Iris pigment epithelial cell (primary cell): Measurements from ENCODE around the gene RPLP2.
A peak's percentile ranks its signal among the peaks of the same experiment; 100 is the strongest.

ENCODE experiments used
- DNase-seq: peaks from one replicate; pipeline ENCODE4 v3.0.0-alpha.2; 2011; ENCODE audit warnings: low read depth

RPLP2 gene

GRCh38 chr11:791658-792534 lies 17.9 kb upstream of the RPLP2 start:
- no peak for DNase-seq

DNA sequence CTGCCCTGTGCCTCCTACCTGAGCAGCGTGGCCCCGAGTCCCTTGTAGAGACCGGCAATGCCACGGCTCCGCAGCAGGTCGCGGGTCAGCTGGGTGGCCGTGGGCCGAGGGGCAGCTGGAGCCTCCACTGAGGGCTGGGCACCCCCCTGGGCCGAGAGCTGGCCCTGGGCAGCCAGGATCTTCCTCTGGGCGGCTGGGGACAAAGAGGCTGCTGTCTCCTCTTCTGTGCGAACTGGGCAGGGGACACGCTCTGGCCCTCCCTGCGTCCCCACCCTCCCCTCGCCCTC lies 17.3 kb upstream of the RPLP2 start:
- DNase-seq = no peak

- no peak for DNase-seq
Measured at GRCh38 chr11:792873-793272, 16.9 kb upstream of the RPLP2 start.

- DNase-seq = no peak
Measured at GRCh38 chr11:793556-793955, 16.2 kb upstream of the RPLP2 start.

- DNase-seq = no peak
Measured at GRCh38 chr11:794013-794765, 15.6 kb upstream of the RPLP2 start.

DNA sequence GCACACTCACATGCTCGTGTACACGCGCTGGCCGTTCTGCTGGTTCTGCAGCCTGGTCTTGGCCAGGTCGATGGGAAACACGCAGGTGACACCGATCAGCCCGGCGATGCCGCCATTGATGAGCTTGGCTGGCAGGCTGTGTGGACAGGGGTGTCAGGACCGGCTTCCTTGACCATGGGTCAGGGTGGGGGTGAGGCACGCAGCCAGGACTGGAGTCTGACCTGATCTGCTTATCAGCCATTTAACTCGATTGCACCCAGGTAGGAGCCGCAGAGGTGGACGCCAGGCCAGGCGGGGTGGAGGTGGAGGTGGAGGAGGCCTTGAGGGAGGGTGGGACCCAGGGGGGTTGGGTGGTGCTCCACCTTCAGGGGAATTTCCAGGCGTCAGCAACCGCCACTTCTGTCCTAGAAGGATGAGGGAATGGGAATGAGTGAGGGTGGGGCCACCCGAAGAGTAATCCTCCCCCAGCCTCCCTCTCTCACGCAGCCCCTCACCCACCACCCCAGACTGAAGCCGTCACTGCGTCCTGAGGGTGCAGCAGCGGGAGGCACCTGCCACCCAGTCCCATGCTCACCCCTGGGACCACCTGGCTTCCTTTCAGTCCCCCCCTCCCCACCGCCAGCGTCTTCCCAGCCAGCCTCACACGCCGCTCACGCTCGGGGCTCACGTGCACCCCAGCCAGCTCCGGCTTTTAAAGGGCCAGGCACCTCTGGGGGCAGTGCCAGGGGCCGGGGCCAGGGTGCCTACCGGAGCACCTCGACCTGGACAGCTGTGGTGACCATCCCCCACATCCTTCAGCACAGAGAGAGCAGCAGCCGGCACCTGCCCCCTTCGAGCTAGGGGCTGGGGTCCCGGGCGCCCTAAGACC lies 14.8 kb upstream of the RPLP2 start:
- no peak for DNase-seq

- peak; percentile 87 for DNase-seq
Measured at GRCh38 chr11:795634-796564, 13.9 kb upstream of the RPLP2 start.

DNA sequence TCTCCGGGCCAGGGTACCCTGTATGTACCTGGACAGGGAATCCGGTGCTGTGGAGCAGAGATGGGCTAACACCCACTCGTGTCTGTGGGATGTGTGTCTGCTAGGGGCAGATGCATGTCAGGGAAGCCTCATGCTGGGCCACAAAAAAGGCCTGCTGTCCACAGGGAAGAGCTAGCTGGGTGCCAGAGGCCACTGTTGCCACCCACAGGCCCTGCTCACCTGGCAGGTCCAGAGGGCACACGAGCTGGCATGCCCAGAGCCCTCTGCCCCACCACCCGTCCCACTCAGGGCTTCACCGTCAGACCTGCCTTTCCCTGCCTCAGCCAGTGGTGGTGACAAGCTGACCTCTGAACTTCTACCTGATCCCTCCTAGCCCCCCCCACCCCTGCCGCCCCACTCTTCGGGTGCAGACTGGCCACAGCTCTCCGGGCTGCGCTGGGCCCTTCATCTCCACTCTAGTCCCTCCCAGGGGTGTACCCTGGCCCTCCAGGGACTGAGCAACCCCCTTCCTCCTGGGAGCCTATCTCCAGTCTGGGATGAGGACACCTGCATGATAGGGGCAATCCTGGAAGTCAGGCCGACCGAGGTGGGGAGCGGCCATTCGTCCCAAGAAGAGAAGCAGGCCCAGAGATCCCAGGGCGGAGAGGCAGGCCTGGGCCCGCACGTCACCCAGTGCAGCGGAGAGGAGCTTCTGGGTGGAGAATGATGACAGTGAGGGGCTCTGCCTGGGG lies 13.0 kb upstream of the RPLP2 start:
- no peak for DNase-seq

GRCh38 chr11:797296-798092 lies 12.3 kb upstream of the RPLP2 start:
- DNase-seq = peak; percentile 89

DNA sequence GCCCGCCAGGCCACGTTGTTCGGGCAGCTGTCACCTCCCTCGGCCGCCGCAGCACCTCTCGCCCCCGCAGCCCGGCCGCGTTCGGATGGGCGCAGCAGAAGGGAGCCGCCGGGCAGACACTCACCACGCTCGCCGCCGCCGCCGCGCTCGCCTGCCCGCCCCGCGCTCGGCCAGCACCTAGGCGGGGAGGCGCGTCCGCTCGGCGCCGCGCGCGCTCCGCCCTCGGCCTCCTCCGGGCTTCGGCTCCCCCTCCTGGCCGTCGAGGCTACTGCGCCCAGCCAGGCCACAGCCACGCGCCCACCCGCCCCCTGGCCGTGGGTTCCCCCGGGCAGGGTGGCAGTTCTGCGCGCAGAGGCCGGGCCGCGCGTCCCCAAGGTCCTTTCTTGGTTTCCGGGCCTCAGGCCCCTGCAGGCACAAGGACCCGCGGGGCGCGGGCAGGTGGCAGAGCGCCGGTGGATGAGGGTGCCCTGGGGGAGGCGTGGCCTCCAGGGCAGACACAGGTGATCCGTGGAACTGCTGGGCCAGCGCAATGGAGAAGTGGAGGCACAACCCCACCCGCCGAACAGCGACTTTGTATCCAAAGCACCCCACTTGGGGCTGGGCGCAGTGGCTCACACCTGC lies 11.6 kb upstream of the RPLP2 start, which contains the start of gene SLC25A22:
TSS of gene SLC25A22 (minus strand) at position 189 of the 621 bp plus-strand sequence. CDS start 3,275 bp downstream, outside the sequence.
- peak; percentile 78 for DNase-seq

GRCh38 chr11:799641-800316 lies 10.0 kb upstream of the RPLP2 start:
- DNase-seq = no peak

- DNase-seq = no peak
Measured at GRCh38 chr11:800473-800872, 9.3 kb upstream of the RPLP2 start.

DNA sequence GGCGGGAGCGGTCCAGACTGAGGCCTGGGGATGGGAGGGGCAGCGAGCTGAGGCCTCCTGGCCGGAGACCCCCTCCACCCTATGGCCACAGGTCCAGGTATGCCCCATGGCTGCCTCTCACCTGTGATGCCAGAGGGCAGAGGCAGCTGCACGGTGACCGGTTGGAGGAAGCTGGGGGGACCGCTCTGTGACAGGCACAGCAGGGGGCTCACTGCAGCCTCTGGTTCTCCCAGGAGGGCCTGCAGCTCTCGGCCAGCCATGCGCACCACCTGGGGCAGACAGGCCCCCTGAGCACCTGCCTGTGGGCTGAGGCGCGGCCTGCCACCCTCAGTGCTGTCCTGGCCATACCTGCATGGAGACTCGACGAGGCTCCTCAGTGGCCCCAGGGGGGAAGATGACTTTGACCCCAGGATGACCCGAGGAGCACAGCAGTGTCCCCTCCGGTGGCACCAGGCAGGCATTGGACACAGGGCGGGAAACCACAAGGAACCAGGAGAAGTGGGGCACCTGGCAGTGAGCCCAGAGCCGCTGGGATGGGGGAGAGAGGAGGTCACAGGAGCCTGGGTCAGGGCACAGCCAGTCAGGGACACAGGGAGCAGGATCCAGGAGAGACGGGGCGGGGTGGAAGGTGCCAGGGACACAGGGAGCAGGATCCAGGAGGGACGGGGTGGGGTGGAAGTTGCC lies 8.5 kb upstream of the RPLP2 start:
- DNase-seq = no peak

GRCh38 chr11:802018-802617 lies 7.6 kb upstream of the RPLP2 start:
- no peak for DNase-seq

GRCh38 chr11:802693-803466 lies 6.9 kb upstream of the RPLP2 start:
- no peak for DNase-seq

- DNase-seq = no peak
Measured at GRCh38 chr11:803467-803742, 6.4 kb upstream of the RPLP2 start.
